ENCODE results near the gene PARD6B.
"Not testable (repeated sequence)": the region's sequence is repeated elsewhere in the genome, so short reads cannot be mapped to it uniquely, and the experiment has no call there.

Gene PARD6B

DNA sequence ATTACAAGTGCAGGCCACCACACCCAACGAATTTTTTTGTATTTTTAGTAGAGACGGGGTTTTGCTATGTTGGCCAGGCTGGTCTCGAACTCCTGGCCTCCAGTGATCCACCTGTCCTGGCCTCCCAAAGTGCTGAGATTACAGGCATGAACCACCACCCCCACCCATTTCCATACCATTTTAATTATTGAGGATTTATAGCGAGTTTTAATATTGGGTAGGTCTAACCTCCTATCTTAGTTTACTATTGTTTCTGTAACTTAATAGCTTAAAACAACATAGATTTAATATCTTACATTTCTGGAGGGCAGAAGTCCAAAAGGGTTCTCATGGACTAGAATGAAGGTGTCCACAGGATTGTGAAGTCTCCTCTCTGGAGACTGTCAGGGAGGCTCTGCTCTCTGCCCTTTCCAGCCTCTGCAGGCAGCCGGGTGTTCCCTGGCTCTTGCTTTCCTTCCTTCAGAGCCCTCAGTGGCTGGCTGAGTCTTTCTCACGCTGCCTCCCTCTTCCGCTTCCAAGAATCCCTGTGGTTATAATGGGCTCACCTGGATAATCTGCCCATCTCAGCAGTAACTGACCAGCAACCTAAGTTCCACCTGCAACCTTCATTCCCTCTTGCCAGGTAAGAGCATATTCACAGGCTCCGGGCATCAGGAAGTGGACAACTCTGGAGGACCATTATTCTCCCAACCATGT lies 44.9 kb downstream of the PARD6B start:
- no peak for DNase-seq

DNA sequence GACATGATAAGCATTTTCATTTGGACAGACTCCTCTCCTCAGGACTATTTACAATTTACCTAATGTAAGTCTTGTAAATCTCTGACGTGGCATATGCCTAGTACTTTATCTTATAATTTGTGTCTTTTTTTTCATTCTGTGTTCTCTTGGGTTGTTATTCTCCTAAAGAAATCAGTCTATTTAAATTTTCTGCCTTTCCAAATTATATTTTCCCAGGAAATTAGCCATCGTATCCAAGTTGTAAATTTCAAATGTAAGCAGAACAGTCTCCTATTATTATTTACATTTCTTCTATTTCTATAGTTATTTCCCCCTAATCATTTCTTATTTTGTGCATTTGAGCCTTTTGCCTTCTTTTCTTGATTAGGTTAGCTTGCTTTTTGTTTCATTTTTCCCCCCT lies 46.0 kb downstream of the PARD6B start:
- DNase-seq, result no peak

- DNase-seq, result not testable (repeated sequence)
Observed at GRCh38 chr20:50778994-50779393, 47.6 kb downstream of the PARD6B start.

GRCh38 chr20:50783390-50783789 lies 52.0 kb downstream of the PARD6B start:
- DNase-seq, result no peak

DNA sequence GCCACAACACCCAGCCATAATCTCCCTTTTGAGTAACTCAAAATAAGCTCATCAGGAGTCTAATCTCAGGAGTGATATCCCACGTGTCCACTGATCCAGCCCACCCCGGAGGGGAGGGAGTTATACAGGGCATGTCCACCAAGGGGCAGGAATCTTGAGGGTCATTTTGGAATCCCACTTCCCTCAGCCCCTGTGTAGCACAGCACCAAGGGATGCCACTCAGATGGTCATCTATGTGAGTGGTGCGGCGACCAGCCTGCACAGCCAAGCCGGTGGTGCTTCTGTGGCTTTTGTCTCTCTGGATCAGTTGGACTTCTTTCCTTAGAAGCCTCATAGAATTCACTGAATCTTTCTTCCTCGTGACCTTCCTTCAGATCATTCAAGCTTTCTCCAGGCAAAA lies 52.5 kb downstream of the PARD6B start:
- no peak for DNase-seq

DNA sequence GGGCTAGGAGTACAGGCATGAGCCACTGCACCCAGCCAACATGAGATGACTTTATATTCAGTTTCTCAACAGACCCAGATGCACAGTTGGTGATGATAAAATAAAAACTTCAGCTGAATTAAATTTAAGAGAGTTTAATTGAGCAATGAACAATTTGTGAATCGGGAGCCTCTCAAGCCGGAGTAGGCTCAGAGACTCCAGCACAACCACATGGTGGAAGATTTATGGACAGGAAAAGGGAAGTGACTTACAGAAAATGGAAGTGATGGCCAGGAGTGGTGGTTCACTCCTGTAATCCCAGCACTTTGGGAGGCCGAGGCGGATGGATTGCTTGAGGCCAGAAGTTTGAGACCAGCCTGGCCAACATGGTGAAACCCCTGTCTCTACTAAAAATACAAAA lies 53.1 kb downstream of the PARD6B start:
- no peak for DNase-seq

DNA sequence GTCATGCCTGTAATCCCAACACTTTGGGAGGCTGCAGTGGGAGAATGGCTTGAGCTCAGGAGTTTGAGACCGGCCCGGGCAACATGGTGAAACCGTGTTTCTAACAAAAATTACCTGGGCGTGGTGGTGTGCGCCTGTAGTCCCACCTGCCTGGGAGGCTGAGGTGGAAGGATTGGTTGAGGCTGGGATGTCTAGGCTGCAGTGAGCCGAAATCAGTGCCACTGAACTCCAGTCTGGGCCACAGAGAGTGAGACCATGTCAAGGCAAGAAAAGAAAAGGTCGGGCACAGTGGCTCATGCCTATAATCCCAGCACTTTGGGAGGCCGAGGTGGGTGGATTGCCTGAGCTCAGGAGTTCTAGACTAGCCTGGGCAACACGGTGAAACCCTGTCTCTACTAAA lies 55.3 kb downstream of the PARD6B start:
- DNase-seq, result no peak

DNA sequence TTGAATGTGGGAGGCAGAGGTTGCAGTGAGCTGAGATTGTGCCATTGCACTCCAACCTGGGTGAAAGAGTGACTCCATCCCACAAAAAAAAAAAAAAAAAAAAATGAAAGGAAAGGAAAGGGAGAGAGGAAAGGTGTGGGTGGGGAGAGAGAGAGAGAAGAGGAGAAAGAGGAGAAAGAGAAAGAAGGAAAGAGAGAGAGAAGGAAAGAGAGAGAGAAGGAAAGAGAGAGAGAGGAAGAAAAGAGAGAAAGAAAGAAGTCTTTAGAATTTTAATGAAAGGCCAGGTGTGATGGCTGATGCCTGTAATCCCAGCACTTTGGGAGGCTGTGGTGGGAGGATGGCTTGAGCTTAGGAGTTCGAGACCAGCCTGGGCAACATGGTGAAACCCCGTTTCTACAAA lies 55.8 kb downstream of the PARD6B start:
- no peak for DNase-seq

DNA sequence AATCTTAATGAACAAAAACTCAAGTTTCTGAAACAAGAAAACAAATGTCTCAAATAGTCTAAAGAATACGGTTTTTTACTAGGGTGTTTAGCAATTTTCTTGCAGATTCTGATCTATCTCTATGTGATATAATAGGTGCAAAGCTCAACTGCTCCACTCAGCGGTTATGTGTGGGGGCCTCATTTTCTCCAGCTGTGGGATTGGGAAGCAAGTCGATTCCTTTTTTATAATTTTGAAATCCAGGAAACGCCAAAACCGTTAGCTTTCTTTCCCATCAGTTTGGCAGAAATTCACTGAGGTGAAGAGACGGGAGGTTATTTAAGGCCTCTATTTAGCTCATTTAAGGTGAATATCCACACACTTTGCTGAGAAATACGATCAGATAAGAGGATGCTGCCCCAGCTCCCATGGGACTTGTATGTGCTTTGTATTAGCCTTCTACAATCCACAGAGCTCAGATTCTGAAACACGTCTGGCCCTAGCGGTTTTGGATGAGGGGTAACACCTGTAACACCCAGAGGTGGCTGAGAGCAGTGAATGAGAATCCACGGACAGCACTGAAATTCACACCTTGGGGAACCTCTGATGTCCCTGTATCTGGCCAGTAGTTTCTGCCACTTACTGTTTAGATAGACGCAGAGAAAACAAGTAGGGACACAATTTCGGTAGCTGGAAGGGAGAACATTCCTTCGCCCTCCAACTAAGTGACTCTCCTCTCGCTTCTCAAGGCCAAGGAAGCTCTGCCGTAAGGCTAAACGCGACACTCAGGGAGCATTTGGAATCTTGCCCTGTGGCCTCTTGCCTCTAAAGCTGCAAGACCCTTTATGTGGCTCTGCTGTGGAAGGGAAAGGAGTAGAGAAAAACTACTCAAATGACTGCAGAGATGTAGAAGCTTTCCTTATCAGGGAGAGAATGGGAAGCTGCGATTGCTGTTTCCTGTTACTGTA lies 56.9 kb downstream of the PARD6B start:
- DNase-seq, result no peak

DNA sequence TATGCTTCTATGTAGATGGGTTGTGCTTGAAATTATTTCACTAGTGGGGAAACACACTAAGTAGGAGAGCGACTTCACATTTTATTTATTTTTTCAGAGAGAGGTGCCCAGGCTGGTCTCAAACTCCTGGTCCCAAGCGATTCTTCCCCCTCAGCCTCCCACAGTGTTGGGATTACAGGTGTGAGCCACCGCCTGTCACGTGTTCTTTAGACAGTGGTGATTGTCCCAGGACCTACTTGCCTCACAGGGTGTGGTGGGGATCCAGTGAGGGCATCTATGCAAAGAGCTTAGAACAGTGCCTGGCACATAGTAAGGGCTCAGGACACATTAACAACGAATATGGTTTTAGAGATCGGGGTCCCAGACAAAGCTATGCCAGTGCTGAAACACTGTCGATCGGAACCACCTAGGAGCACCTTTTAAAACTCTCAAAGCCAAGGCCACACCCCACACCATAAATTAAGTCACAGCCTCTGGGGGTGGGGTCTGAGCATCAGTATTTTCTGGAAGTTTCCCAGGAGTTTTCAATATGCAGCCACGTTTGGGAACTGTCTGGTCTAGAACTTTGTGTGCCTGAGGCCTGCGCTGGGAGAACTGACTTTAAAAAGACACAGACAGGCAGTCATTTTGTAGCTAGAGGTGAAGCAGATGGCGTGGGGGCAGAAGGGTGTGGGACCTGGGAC lies 58.7 kb downstream of the PARD6B start:
- DNase-seq, result no peak

- peak; percentile 85 to 87 for DNase-seq
Observed at GRCh38 chr20:50790651-50791277, 59.4 kb downstream of the PARD6B start.

DNA sequence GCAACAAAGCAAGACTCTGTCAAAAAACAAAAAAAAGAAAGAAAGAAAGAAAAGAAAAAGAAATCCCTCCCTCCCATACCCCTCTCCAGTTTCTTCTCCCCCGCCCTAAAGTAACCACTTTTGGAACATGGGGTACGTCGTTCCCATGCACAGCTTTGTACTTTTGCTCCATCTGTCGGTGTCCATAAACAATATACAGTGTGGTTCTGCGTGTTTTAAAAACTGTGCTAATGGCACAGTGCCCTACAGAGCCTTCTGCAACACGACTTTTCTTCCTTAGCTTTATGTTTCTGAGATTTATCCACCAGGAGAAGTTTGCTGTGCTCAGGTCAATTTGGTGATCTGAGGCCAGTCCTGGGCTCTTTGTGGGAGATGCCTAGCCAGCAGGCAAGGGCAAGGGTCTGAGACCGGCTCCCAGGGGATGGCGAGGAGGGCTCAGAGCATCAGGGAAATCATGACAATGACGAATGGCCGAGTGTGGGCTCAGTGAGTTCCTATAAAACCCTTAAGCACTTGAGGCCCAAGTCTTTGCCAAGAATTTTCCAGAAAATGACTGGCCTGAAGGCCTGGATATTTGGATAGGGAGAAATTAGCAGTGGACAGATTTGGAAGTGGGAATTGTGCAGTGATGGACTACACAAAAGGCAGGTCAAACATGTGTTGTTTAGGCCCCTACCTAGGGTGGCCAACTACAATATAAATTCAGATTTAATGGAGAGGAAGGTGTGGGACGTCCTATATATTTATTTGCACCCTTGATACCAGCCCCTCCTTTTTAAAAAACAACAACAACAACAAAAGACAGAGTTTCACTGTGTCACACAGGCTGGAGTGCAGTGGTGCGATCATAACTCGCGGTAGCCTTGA lies 61.6 kb downstream of the PARD6B start:
- no peak for DNase-seq

DNA sequence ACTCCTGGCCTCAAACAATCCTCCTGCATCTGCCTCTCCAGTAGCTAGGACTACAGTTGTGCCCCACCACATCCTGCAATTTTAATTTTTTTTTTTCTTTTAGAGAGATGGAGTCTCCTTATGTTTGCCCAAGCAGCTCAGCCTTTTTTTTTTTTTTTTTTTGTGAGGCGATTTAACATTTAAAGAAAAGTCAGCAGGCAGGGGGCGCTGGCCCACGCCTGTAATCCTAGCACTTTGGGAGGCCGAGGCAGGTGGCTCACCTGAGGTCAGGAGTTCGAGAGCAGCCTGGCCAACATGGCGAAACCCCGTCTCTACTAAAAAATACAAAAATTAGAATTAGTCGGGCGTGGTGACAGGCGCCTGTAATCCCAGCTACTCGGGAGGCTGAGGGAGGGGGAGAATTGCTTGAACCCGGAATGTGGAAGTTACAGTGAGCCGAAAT lies 62.2 kb downstream of the PARD6B start:
- peak; percentile 57 to 60 for DNase-seq

DNA sequence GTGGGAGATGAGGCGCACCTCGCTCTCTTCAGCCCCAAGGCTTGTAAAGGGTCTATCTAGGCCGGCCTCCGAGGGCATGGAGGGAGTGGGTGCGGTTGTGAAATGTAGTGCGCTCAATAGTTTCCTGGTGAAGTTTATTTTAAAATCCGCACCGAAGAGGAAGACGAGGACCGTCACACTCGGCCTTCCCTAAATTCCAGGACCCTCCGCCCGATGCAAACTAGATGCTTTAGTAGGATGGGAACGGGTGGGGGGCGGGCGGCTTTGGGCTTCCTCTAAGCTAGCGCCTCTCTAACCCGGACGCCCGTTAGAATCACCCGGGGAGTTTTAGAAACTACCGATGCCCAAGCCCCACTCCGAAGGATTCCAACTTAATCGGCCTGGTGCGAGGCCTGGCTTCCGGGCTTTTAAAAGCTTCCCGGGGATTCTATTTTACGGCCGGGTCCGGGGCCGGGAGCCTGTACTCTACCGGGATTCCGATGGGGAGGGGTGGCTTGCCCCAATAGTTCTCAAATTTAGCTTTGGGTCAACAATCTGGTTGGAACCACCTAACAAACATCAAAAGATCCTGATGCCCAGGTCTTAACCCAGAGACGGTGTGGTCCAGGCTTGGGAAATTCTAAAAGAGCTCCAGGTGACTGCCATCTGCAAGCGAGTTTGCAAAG lies 62.9 kb downstream of the PARD6B start:
- no peak for DNase-seq

DNA sequence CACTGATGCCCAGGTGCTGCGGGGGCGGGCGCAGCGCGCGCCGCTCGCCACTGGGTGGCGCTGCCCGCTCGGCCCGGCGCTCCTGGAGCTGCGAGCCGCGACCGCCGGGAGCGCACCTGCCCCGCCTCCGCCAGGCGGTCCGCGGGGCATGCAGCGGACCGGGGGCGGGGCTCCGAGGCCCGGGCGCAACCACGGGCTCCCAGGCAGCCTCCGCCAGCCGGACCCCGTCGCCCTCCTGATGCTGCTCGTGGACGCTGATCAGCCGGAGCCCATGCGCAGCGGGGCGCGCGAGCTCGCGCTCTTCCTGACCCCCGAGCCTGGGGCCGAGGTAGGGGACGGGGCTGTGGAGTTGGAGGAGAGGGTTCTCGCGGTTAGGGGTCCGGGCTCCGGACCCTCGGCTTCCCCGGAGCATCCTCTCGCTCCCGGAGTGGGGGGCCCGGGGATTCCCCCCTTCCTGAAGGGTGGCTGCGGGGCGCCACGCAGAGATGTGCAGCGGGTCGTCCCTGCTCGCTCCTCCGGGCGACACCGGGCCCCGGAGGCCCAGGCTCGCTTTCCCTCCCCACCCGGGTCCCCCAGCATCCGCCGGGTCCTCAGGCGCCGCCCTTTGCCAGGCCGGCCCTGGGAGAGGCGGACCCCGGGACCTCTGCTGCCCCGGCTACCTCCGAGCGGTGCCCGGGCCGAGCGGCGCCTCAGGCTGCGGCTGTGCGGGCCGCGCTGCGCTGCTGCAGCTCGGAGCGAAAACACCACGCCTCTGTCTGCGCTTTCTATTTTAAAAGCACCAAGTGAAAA lies 63.7 kb downstream of the PARD6B start, which contains the start of gene BCAS4:
Gene BCAS4 (plus strand): TSS at position 216 of the 789 bp plus-strand sequence. CDS start 23 bp downstream, at position 239.
- DNase-seq, result peak; percentile 85 to 86

DNA sequence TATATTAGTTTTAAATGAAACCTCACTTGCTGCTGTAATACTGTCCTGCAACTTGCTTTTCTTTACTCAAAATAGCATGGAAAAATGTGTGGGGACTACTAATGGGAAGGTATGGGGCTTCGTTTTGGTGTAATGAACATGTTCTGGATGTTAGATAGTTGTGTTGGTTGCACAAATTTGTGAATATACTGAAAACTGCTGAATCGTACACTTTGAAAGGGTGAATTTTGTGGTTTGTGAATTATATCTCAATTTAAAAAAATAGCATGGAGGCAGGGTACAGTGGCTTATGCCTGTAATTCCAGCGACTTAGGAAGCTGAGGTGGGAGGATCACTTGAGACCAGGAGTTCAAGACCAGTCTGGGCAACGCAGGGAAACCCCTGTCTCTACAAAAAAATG lies 65.8 kb downstream of the PARD6B start:
- DNase-seq, result no peak

DNA sequence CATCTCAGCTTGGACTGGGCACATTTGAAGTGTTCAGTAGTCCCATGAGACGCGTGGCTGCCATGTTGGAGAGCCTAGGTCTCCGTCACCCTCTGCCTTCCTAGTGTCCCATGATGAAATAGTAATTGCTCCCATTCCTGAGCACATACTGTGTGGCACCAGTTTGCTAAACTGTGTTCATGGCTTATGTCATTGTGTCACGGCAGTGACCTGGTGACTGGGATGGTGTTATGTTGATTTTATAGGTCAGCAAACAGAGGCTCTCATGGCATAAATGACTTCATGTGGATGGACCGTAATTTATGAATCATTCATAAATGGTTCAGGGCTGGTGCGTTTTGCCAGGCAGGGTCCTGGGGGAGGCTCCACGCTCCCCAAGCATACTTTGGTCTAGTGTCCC lies 67.3 kb downstream of the PARD6B start:
- DNase-seq, result no peak

- DNase-seq, result no peak
Observed at GRCh38 chr20:50799176-50799889, 68.0 kb downstream of the PARD6B start.

DNA sequence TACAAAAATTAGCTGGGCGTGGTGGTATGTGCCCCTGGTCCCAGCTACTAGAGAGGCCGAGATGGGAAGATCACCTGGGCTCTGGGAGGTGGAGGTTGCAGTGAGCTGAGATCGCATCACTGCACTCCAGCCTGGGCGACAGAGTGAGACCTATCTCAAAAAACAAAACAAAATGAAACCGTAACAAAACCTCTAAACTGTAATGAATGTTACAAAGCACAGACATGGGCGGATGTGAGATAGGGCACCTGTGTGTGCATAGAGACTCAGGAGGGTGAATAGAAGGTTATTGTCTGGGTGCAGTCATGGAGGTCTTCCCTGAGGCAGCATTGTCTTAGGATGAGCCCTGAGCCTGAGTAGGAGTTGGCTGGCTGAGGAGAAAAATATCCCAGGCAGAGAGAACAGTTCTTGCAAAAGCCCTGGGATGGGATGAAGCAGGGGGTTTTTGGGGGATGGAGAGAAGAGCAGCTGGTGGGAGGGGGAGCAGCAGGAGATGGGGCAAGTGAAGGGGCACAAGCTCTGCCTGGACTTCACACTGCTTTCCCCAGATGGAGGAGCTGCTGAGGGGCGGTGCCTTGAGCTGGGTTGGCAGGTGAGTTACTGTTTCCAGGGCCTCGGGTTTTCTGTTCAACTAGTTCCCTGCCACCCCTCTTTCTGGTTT lies 68.6 kb downstream of the PARD6B start:
- DNase-seq, result no peak
